Measurements from ENCODE around the gene ADNP2.
"Not testable (repeated sequence)": the region's sequence is repeated elsewhere in the genome, so short reads cannot be mapped to it uniquely, and the experiment has no call there.

The ADNP2 gene

GRCh38 chr18:80148326-80149199 lies 39.5 kb downstream of the ADNP2 start:
- no peak for DNase-seq

- no peak for DNase-seq
These were observed 40.6 kb downstream of the ADNP2 start for GRCh38 chr18:80149667-80150066.

- DNase-seq = peak; percentile 6
These were observed 45.2 kb downstream of the ADNP2 start for GRCh38 chr18:80154293-80154692.

DNA sequence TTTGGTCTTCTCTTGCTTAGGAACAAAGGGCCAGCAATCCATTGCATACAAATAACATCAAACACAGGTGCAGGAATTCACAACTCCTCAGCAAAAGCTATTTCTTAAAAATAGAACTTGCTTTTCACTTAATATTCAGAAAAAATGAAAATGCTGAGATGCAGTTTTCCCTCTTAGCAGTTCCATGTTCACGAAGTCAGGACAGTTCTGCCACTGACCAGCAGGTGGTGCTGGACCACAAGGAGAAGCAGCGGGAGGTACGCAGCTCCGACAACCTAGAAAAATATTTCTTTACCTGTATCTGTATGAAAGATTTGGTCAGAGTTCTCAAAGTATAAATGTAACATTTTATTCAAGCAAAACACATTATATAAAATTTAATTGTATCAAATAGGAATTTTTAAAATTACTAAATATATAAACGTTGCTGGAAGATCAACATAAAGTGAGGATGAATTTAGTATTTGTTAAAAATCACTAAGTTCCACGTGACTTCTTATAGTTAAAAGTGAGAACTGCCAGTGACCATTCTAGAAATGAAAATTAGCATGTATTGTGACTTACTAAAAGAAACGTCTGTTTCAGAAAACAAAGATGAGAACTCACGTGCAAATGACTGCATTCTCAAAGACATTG lies 48.8 kb downstream of the ADNP2 start:
- no peak for DNase-seq

GRCh38 chr18:80158365-80158764 lies 49.3 kb downstream of the ADNP2 start:
- DNase-seq = no peak

- no peak for DNase-seq
These were observed 50.9 kb downstream of the ADNP2 start for GRCh38 chr18:80159713-80160636.

- no peak for DNase-seq
These were observed 52.8 kb downstream of the ADNP2 start for GRCh38 chr18:80161781-80162417.

DNA sequence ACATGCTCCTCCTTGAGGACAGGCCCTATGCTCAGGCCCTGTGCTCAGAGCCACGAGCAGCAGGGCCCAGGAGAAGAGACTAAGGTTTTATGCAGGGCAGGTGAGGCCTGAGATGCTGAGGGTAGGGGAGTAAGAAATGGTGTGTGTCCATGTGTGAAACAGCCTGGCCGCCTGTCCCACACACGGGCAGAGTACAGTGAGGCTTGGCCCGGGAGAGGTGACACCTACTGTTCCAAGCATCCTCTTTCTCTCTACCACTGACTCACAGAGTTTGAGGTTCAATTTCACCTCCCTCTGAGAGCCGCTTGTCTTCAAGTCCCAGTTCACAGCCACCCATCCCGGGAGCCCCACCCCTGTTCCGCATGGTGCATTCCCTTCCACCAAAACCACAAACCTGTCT lies 54.1 kb downstream of the ADNP2 start:
- no peak for DNase-seq

DNA sequence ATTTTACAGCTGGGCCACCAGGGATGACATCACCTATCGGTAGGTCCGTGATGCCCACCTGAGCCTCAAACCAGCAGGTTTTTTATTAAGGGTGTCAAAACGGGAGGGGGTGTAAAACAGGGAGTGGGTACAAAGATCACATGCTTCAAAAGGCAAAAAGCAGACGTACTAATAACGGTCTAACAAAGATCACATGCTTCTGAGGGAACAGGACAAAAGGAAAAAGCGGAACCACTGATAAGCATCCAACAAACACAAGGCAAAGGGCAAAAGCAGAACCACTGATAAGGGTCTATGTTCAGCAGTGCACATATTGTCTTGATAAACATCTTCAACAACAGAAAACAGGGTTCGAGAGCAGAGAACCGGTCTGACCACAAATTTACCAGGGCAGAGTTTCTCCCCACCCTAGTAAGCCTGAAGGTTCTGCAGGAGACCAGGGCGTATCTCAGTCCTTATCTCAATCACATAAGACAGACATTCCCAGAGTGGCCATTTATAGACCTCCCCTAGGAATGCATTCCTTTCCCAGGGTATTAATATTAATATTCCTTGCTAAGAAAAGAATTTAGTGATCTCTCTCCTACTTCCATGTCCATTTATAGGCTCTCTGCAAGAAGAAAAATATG lies 55.8 kb downstream of the ADNP2 start:
- not testable (repeated sequence) for DNase-seq

GRCh38 chr18:80166240-80166639 lies 57.2 kb downstream of the ADNP2 start:
- DNase-seq = no peak

GRCh38 chr18:80166725-80167124 lies 57.7 kb downstream of the ADNP2 start:
- no peak for DNase-seq

DNA sequence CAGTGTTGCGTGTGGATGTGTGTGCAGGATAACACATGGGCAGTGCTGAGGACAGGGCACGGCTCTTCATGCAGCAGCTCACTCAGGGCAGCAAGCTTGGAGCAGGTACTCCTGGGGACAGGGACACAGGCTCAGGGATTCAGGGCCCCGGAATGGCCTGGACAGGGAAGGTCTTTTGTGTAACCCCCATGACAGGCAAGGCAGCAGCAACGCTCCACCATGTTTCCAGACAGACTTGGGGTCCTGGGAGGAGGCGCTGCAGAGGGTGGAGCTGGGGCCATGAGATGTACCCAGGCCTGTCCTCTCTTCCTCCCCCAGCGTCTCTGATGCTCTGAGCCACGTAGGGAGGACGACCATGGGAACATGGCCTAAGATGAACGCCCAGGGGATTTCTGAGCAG lies 58.3 kb downstream of the ADNP2 start:
- DNase-seq = no peak

GRCh38 chr18:80167931-80168330 lies 58.9 kb downstream of the ADNP2 start:
- no peak for DNase-seq

DNA sequence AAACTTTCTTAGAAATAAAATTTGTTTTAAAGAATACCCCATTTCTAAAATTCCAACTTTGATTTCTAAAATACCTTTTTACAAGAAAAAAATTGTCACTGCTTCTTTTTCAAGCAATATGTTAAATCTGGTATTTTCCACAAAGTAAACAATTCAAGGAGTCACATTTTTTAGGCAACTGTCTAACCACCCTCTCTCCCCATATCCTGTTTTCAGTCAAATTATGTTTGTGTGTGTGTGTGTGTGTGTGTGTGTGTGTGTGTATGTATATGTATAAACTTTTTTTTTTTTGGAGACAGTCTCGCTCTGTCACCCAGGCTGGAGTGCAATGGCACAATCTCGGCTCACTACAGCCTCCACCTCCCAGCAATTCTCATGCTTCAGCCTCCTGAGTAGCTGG lies 59.3 kb downstream of the ADNP2 start:
- DNase-seq = no peak

DNA sequence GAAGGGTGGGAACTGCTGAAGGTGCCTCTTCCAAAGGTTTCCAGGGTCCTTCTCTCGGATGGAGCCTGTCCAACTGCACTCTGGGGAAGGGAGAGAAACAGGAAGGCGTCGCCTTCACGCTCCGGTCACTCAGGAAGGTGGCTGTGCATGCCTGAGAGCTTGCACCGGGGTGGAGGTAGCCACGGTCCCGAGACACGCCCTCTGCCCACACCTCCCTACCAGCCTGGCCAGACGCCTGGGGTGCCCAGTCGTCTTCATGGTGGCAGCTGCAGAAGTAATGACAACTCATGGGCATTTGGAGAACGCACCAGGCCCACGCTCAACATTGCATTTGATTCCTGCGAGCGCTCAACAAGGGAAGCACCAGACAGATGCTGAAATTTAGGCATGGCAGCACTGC lies 59.9 kb downstream of the ADNP2 start:
- DNase-seq = no peak

- no peak for DNase-seq
These were observed 60.5 kb downstream of the ADNP2 start for GRCh38 chr18:80169607-80170006.

DNA sequence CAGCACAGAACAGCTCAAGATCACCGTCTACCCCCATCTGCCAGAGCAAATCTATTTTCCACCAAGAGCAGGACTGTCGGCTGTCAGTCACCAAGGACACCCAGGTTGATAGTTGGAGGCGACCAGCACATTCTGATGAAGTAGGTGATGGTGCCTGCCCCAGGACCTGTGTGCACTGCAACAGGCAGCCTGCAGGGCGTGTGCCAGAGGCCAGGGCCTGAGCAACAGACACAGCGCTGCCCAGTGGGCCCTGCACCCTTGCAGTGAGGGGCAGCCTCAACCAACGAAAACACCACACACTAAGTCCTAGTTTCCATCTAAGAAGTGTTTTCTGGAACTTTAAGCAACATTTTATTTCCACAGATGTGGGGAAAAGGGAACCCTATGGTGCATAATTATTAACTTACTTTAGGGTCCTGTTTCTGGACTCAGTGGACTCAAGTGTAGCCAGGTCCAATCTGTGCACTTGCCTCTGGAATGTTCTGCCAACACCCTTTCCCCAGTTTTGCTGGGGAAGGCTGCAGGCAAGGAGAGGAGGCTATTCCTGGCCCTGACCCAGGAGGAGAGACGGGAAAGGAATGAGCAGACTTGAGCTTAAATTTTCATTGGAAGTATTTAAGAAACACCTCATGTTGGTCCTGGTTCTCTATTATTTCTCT lies 61.5 kb downstream of the ADNP2 start:
- DNase-seq = no peak

- no peak for DNase-seq
These were observed 62.2 kb downstream of the ADNP2 start for GRCh38 chr18:80171054-80171872.

GRCh38 chr18:80172056-80172455 lies 63.0 kb downstream of the ADNP2 start:
- DNase-seq = no peak

- no peak for DNase-seq
These were observed 64.0 kb downstream of the ADNP2 start for GRCh38 chr18:80173060-80173459.
